ENCODE data around the gene LYPD8. TPM values are rescaled to one million over a fixed set of nuclear protein-coding genes. Genes with fewer than 3 reads are reported as not detected.

Gene LYPD8
- total RNA-seq, 1 donor from 2014 or later = not detected

GRCh38 chr1:248748211-248748610, 7.3 kb downstream of the LYPD8 start:
- no peaks in the 10 kb centered on the region for H3K4me1 Mint-ChIP-seq (ENCODE audit: low read depth)
- no peaks in the 10 kb centered on the region for H3K27me3 Mint-ChIP-seq
- peaks cover 39% of the 10 kb centered on the region for H3K9me3 Mint-ChIP-seq (ENCODE audit: low read depth)
- H3K4me3 Mint-ChIP-seq (ENCODE audit: low read depth) = no peak overlapping the region
- no peak for DNase-seq (ENCODE audit: low spot score, unreplicated experiment)
- no peak overlapping the region for H3K27ac Mint-ChIP-seq
- no peak for TF ChIP-seq CTCF (IDR thresholded peaks at IDR 0.05; ENCODE audit: unreplicated experiment)
- H3K36me3 Mint-ChIP-seq (ENCODE audit: insufficient read depth) = peaks cover 3% of the 10 kb centered on the region

DNA sequence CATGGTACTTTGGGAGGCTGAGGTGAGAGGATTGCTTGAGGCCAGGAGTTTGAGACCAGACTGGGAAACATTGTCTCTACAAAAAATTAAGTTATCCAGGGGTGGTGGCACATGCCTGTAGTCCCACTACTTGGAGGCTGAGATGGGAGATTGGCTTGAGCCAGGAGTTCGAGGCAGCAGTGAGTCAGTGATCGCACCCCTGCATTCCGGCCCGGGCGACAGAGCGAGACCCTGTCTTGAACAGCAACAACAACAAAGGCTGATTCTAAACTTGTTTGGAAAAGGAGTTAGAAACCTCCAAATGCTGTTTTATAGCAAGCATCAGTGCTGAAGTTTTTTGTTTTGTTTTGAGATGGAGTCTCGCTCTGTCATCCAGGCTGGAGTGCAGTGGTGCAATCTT, 14.7 kb downstream of the LYPD8 start:
- Mint-ChIP-seq H3K27me3 (no peaks in the 10 kb centered on the region), H3K36me3 (ENCODE audit: insufficient read depth) (peaks cover 4% of the 10 kb centered on the region), H3K4me3 (ENCODE audit: low read depth) (no peak overlapping the region), H3K4me1 (ENCODE audit: low read depth) (no peaks in the 10 kb centered on the region), H3K27ac (no peak overlapping the region), H3K9me3 (ENCODE audit: low read depth) (peaks cover 54% of the 10 kb centered on the region)
- TF ChIP-seq CTCF (IDR thresholded peaks at IDR 0.05; ENCODE audit: unreplicated experiment) = no peak
- DNase-seq (ENCODE audit: low spot score, unreplicated experiment) = no peak

DNA sequence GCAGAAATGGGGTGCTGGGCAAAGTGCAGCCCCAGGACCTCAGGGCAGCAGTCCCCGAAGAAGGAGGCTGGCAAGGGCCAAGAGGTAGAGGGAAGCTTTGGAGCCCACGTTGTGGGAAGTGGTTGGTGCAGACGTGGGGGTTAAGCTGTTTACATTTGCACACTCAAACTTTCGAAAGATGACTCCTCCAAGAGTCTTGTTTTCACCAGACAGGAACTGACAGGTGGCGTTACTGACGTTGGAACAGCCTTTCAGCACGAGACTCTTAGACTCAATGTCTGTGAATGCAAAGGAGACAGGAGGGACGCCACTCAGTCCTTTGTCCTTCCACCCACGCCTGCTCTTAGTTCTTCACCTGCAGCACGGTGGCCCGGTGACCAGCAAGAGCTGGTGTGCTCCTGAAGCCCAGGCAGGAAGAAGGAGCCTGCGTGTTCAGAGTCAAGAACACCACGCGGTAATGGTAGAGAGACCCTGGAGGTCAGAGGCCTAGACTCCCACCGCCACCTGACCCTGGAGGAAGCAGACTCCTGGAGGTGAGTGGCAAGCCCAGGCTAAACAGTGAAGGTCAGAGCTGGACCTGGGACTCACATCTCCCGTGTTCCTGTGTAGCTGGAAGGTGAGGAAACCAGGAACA, 15.9 kb downstream of the LYPD8 start:
- Mint-ChIP-seq H3K27ac (no peak overlapping the region), H3K9me3 (ENCODE audit: low read depth) (peaks cover 54% of the 10 kb centered on the region), H3K4me3 (ENCODE audit: low read depth) (no peak overlapping the region), H3K4me1 (ENCODE audit: low read depth) (no peaks in the 10 kb centered on the region), H3K27me3 (no peaks in the 10 kb centered on the region), H3K36me3 (ENCODE audit: insufficient read depth) (peaks cover 4% of the 10 kb centered on the region)
- no peak for DNase-seq (ENCODE audit: low spot score, unreplicated experiment)
- no peak for TF ChIP-seq CTCF (IDR thresholded peaks at IDR 0.05; ENCODE audit: unreplicated experiment)

DNA sequence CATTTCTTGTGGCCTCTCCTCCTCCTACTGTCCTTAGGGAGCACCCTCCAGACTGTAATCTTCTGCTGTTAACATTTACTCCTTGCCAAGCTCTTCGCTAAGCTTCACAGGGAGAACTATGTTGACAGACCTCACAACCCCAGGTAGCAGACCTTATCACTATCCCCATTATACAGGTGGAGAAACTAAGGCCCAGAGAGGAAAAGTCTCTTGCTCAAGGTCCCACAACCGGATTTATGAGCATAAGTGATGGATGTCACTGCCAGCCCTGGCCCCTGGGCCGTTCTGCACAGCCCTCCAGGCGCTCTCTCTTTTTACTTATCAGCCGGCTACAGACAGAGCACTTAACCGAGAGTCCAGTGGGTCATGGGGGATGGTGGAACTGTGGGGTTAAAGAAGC, 18.1 kb downstream of the LYPD8 start:
- peaks cover 61% of the 10 kb centered on the region for H3K9me3 Mint-ChIP-seq (ENCODE audit: low read depth)
- H3K36me3 Mint-ChIP-seq (ENCODE audit: insufficient read depth) = peaks cover 4% of the 10 kb centered on the region

DNA sequence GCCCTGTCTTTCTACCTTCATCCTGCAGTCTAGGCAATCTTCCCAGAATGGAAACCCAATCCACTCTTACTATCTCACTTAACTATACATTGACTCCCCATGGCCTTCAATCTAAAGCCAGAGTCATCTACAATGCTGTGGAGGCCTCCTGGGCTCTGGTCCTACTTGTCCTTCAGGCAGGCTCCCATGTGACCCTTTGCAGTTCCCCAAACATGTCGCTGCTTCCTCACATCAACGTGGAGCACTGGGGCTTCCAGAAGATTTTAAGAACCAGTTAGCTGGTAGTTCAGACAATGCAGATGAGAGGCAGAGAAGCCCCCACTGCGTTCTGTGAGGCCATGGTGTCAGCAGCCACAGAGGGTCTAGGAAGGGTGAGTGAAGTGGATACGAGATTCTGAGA, 18.6 kb downstream of the LYPD8 start:
- H3K9me3 Mint-ChIP-seq (ENCODE audit: low read depth) = peaks cover 66% of the 10 kb centered on the region
- H3K36me3 Mint-ChIP-seq (ENCODE audit: insufficient read depth) = peaks cover 4% of the 10 kb centered on the region
- TF ChIP-seq CTCF (IDR thresholded peaks at IDR 0.05; ENCODE audit: unreplicated experiment) = no peak
- no peak for DNase-seq (ENCODE audit: low spot score, unreplicated experiment)
- no peak overlapping the region for H3K4me3 Mint-ChIP-seq (ENCODE audit: low read depth)
- H3K27ac Mint-ChIP-seq = no peak overlapping the region
- H3K27me3 Mint-ChIP-seq = no peaks in the 10 kb centered on the region
- no peaks in the 10 kb centered on the region for H3K4me1 Mint-ChIP-seq (ENCODE audit: low read depth)

More for the DNA sequence above, 18.1 kb downstream of the LYPD8 start:
- Mint-ChIP-seq H3K4me1 (ENCODE audit: low read depth) (no peaks in the 10 kb centered on the region), H3K27me3 (no peaks in the 10 kb centered on the region), H3K27ac (no peak overlapping the region), H3K4me3 (ENCODE audit: low read depth) (no peak overlapping the region)
- no peak for TF ChIP-seq CTCF (IDR thresholded peaks at IDR 0.05; ENCODE audit: unreplicated experiment)
- no peak for DNase-seq (ENCODE audit: low spot score, unreplicated experiment)

Measured in progenitor cell of endocrine pancreas (in vitro differentiated cells).